HG03439 (cell line): Measurements from ENCODE around the gene PPIL6.

ENCODE experiments used
- ATAC-seq: cut with Tn5 transposase; IDR thresholded peaks from one replicate; pipeline ENCODE4 v1.9.1; 2021; ENCODE audit warnings: mild to moderate bottlenecking, moderate library complexity; ENCODE audit not compliant: unreplicated experiment

PPIL6 gene

GRCh38 chr6:109449795-109450673 is 9.6 kb upstream of the PPIL6 start:
- ATAC-seq = no peak

GRCh38 chr6:109449064-109449794 is 8.8 kb upstream of the PPIL6 start:
- no peak for ATAC-seq

- no peak for ATAC-seq
Observed at GRCh38 chr6:109448615-109449014, 8.2 kb upstream of the PPIL6 start.

- no peak for ATAC-seq
Observed at GRCh38 chr6:109447878-109448555, 7.6 kb upstream of the PPIL6 start.

GRCh38 chr6:109447087-109447486 is 6.7 kb upstream of the PPIL6 start:
- ATAC-seq = no peak

GRCh38 chr6:109446541-109446940 is 6.1 kb upstream of the PPIL6 start:
- ATAC-seq = no peak

- ATAC-seq = no peak
Observed at GRCh38 chr6:109446072-109446471, 5.6 kb upstream of the PPIL6 start.

GRCh38 chr6:109445382-109445781 is 5.0 kb upstream of the PPIL6 start:
- no peak for ATAC-seq

GRCh38 chr6:109443425-109443950 is 3.1 kb upstream of the PPIL6 start:
- no peak for ATAC-seq

GRCh38 chr6:109442393-109442924 is 2.0 kb upstream of the PPIL6 start:
- no peak for ATAC-seq

- ATAC-seq = peak; percentile 16
Observed at GRCh38 chr6:109441069-109441816, 815 bp upstream of the PPIL6 start.

- ATAC-seq = no peak
Observed at GRCh38 chr6:109436041-109436440, 4.4 kb downstream of the PPIL6 start.

- no peak for ATAC-seq
Observed at GRCh38 chr6:109434456-109434855, 6.0 kb downstream of the PPIL6 start.

- no peak for ATAC-seq
Observed at GRCh38 chr6:109429496-109429895, 10.9 kb downstream of the PPIL6 start.

GRCh38 chr6:109428889-109429477 is 11.4 kb downstream of the PPIL6 start:
- ATAC-seq = no peak

- ATAC-seq = no peak
Observed at GRCh38 chr6:109424946-109425345, 15.5 kb downstream of the PPIL6 start.

GRCh38 chr6:109421184-109421583 is 19.2 kb downstream of the PPIL6 start:
- ATAC-seq = no peak

GRCh38 chr6:109420751-109421150 is 19.7 kb downstream of the PPIL6 start:
- no peak for ATAC-seq

GRCh38 chr6:109417646-109418045 is 22.8 kb downstream of the PPIL6 start:
- ATAC-seq = no peak

GRCh38 chr6:109411034-109411433 is 29.4 kb downstream of the PPIL6 start:
- no peak for ATAC-seq
